ENCODE results near the gene SYT15B. TPM values are rescaled to one million over a fixed set of nuclear protein-coding genes. Genes with fewer than 3 reads are reported as not detected.
"Not testable (repeated sequence)": the region's sequence is repeated elsewhere in the genome, so short reads cannot be mapped to it uniquely, and the experiment has no call there.

The SYT15B gene
- total and polyA plus RNA-seq, 2 experiments from 2014 or later: 1.8 to 1.9 TPM

GRCh38 chr10:47725047-47725446 is 38.3 kb downstream of the SYT15B start:
- H3K9me3 ChIP-seq (ENCODE audit: low read depth); H3K9me2 ChIP-seq (ENCODE audit: insufficient read depth); H3F3A ChIP-seq (ENCODE audit: insufficient read depth); H3K4me2 ChIP-seq (ENCODE audit: unreplicated experiment); H3K79me2 ChIP-seq (ENCODE audit: insufficient read depth); DNase-seq; H3K36me3 ChIP-seq (ENCODE audit: low read depth); in situ Hi-C loops (cut with MboI); H3K4me1 ChIP-seq (ENCODE audit: insufficient read depth); H3K9ac ChIP-seq; H4K20me1 ChIP-seq (ENCODE audit: insufficient read depth); H2AFZ ChIP-seq; H3K27me3 ChIP-seq (replicated peaks; ENCODE audit: insufficient read depth); H3K27ac ChIP-seq; H3K4me3 ChIP-seq: not testable (repeated sequence)
- WGBS, 2 experiments (ENCODE audit: low coverage in 1 of 2, low lambda C conversion rate in 2 of 2, missing lambda C conversion rate in 2 of 2): no CpG with 5 or more reads among the region's 3 CpGs

DNA sequence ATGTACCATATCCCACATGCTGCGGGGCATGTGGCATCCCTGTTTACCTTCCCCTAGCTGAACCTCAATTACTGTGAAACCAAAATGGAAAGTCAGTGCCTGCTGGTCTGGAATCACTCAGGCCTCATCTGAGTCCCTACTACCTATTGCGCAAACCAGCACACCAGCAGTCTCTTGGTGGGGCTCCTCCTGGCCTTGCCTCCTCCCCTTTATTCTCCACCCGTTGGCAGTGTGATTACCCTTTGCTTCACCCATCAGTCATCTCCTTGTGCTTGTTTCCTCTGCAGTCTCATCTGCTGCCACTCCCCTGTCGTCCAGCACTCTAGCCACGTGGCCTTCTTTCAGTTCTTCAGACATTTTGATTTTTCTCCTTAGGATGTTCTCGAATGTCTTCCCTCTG is 39.3 kb downstream of the SYT15B start:
- WGBS, 2 experiments (ENCODE audit: low coverage in 1 of 2, low lambda C conversion rate in 2 of 2, missing lambda C conversion rate in 2 of 2): 52 to 53% methylated on average over 4 to 5 of the region's 6 CpGs
- H3K79me2 ChIP-seq (ENCODE audit: insufficient read depth); H3K9me3 ChIP-seq (ENCODE audit: low read depth); H3K4me3 ChIP-seq; H3K4me2 ChIP-seq (ENCODE audit: unreplicated experiment); in situ Hi-C loops (cut with MboI); H3K27me3 ChIP-seq (replicated peaks; ENCODE audit: insufficient read depth); H2AFZ ChIP-seq; H4K20me1 ChIP-seq (ENCODE audit: insufficient read depth); H3K9ac ChIP-seq; H3K36me3 ChIP-seq (ENCODE audit: low read depth); H3K9me2 ChIP-seq (ENCODE audit: insufficient read depth); H3F3A ChIP-seq (ENCODE audit: insufficient read depth); H3K27ac ChIP-seq; H3K4me1 ChIP-seq (ENCODE audit: insufficient read depth): not testable (repeated sequence)
- DNase-seq: peak; percentile 5

DNA sequence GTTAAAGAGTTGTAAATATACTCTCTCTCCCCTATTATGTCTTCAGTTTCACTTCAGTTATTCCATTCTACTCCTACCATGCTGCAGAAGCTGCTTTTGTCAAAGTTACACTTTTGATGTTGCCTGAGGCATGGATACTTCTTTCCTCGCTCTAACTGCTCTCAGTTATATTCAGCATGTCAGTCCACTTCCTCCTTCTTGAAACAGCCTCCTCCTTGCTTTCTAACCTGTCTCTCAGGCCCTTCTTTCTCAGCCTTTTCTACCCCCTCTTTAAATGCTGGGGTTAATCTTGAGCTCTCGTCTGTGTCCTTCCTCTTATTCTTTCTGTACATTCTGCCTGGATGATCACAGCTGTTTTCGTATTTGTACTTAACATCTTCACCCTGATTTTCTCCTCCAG is 40.0 kb downstream of the SYT15B start:
- H3K4me3 ChIP-seq; H3K4me1 ChIP-seq (ENCODE audit: insufficient read depth); H3K27me3 ChIP-seq (replicated peaks; ENCODE audit: insufficient read depth); H3K4me2 ChIP-seq (ENCODE audit: unreplicated experiment); H3K36me3 ChIP-seq (ENCODE audit: low read depth); in situ Hi-C loops (cut with MboI); H4K20me1 ChIP-seq (ENCODE audit: insufficient read depth); H3K9ac ChIP-seq; H2AFZ ChIP-seq; DNase-seq; H3K79me2 ChIP-seq (ENCODE audit: insufficient read depth); H3K27ac ChIP-seq; H3K9me3 ChIP-seq (ENCODE audit: low read depth); H3F3A ChIP-seq (ENCODE audit: insufficient read depth); H3K9me2 ChIP-seq (ENCODE audit: insufficient read depth): not testable (repeated sequence)
- WGBS, 2 experiments (ENCODE audit: low coverage in 1 of 2, low lambda C conversion rate in 2 of 2, missing lambda C conversion rate in 2 of 2): 65 to 90% methylated on average over 2 of the region's 3 CpGs

DNA sequence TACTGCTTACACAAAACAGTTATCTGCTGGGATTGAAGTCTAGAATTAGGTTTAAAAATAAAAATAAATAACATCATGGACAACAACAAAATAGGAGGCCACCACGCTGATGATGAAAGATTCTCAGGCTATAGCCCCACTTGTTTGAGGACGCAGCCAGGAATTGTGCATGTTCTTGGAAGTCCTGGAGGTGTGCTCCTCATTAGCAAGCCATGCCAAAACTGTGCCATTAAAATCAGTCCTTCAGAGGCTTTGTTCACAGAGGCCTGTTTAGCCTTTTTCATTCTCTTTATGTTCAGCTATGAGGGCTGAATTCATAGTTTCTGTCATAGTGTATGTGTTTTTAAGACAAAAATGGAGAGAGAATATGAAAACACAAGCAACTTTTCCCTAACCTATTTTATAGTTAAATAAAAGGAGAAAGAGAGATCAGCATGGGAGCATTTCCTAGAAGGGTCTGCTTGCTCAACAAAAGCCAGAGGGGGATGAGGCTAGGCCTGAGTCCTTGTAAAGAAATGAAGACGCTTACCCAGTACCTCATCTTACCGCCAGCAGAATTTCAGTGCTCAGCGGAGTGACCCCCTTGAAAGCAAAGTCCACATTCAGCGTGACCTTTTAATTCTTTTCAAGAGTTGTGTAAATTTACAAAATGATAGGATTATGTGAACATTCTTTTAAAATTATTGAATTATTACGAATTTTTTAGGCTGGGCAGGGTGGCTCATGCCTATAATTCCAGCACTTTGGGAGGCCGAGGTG is 46.2 kb downstream of the SYT15B start:
- H3K9ac ChIP-seq; H4K20me1 ChIP-seq (ENCODE audit: insufficient read depth); DNase-seq; H3K9me3 ChIP-seq (ENCODE audit: low read depth); H3K79me2 ChIP-seq (ENCODE audit: insufficient read depth); H3K36me3 ChIP-seq (ENCODE audit: low read depth); H3K4me2 ChIP-seq (ENCODE audit: unreplicated experiment); H2AFZ ChIP-seq; H3K9me2 ChIP-seq (ENCODE audit: insufficient read depth); H3K4me1 ChIP-seq (ENCODE audit: insufficient read depth); H3K4me3 ChIP-seq; in situ Hi-C loops (cut with MboI); H3F3A ChIP-seq (ENCODE audit: insufficient read depth); H3K27ac ChIP-seq; H3K27me3 ChIP-seq (replicated peaks; ENCODE audit: insufficient read depth): not testable (repeated sequence)
- WGBS, 2 experiments (ENCODE audit: low coverage in 1 of 2, low lambda C conversion rate in 2 of 2, missing lambda C conversion rate in 2 of 2): 88 to 97% methylated on average over 5 to 6 of the region's 8 CpGs

Other genes with a start within 250 kb of the SYT15B start
- 3.0 and 3.7 TPM in 2 replicates for gene AGAP9, start 240.0 kb downstream of the SYT15B start, total RNA-seq (2014; rRNA removed; shearing (Covaris generic))
- 1.6 and 2.6 TPM in 2 replicates for gene AGAP9, start 240.0 kb downstream of the SYT15B start, polyA plus RNA-seq (2016; fragmentation: Nextera tagmentation; extraction: Ambion mirVana)
- not detected in 2 replicates for gene NPY4R2, start 155.1 kb upstream of the SYT15B start, total RNA-seq (2014; rRNA removed; shearing (Covaris generic))
- gene NPY4R2, start 155.1 kb upstream of the SYT15B start, polyA plus RNA-seq (2016; fragmentation: Nextera tagmentation; extraction: Ambion mirVana): not detected in 2 replicates
- not detected in 2 replicates for gene FAM25C, start 236.2 kb upstream of the SYT15B start, total RNA-seq (2014; rRNA removed; shearing (Covaris generic))
- not detected in 2 replicates for gene FAM25C, start 236.2 kb upstream of the SYT15B start, polyA plus RNA-seq (2016; fragmentation: Nextera tagmentation; extraction: Ambion mirVana)

All from GM23248 (cell line).